ENCODE measurements around the gene ZMYND12. TPM values are rescaled to one million over a fixed set of nuclear protein-coding genes. Genes with fewer than 3 reads are reported as not detected.

Gene ZMYND12
- total and polyA plus RNA-seq, 2 of the 4 experiments (the other 2 are of a cell fraction), result under 0.01 to 0.03 TPM

- ATAC-seq (ENCODE audit: low read depth) (no peak), DNase-seq (no peak)
- no CpG with 5 or more reads among the region's 4 CpGs for WGBS, 2 experiments (ENCODE audit: extremely low coverage in 2 of 2, insufficient read length in 1 of 2)
- H4K5ac ChIP-seq (ENCODE audit: low read depth, low read length), result no peak overlapping the region
- no peaks in the 10 kb centered on the region for H3K9me3 ChIP-seq (ENCODE audit: control insufficient read depth, insufficient read depth, low read length)
- H3K18ac ChIP-seq (ENCODE audit: low read depth, low read length), result no peak overlapping the region
- no peak overlapping the region for H2BK15ac ChIP-seq (ENCODE audit: low read depth, low read length)
- dilution Hi-C loops (cut with HindIII; ENCODE audit: low sequenced_read_pairs, unreplicated experiment) (no loop called here), intact Hi-C loops (cut with micrococcal nuclease) (no loop called here), in situ Hi-C loops (cut with MboI; ENCODE audit: low sequenced_read_pairs) (no loop called here)
- H2AK9ac ChIP-seq (replicated peaks; ENCODE audit: low read depth, low read length, poor library complexity), result no peak overlapping the region
- H3K14ac ChIP-seq (replicated peaks; ENCODE audit: low read depth, low read length), result no peak overlapping the region
- H3K4ac ChIP-seq (ENCODE audit: low read depth, low read length), result no peak overlapping the region
- no peak overlapping the region for H3K56ac ChIP-seq (ENCODE audit: extremely low read depth, insufficient read depth, low read length)
- ChIA-PET CTCF (no interaction called here), POLR2A (ENCODE audit: unreplicated experiment) (no interaction called here)
- peaks cover 9% of the 10 kb centered on the region for H3K27me3 ChIP-seq (ENCODE audit: control insufficient read depth, insufficient read depth, low read length)
- no peak overlapping the region for H2AFZ ChIP-seq (replicated peaks; ENCODE audit: low read length, poor library complexity)
- H3K23ac ChIP-seq (ENCODE audit: low read depth, low read length), result no peak overlapping the region
- H4K91ac ChIP-seq (ENCODE audit: insufficient read depth, low read depth, low read length), result no peak overlapping the region
- no peaks in the 10 kb centered on the region for H3K4me1 ChIP-seq (ENCODE audit: control insufficient read depth, insufficient read depth, low read length)
- no peak overlapping the region for H2BK5ac ChIP-seq (ENCODE audit: low read depth, low read length, poor library complexity, severe bottlenecking)
- BruUV-seq (replicated peaks), result no TSS peak
- no peaks in the 10 kb centered on the region for H3K9me1 ChIP-seq (ENCODE audit: insufficient read depth, low read length)
- no peak overlapping the region for H2BK20ac ChIP-seq (ENCODE audit: low read depth, low read length)
- H3K79me1 ChIP-seq (ENCODE audit: low read depth in 1 of 2, low read length in 2 of 2), result no peaks in the 10 kb centered on the region
- no peaks in the 10 kb centered on the region for H3K36me3 ChIP-seq (ENCODE audit: control insufficient read depth, insufficient read depth, low read length)
- H2AK5ac ChIP-seq (ENCODE audit: low read depth, low read length), result no peak overlapping the region
- H2BK120ac ChIP-seq (ENCODE audit: low read depth, low read length), result no peak overlapping the region
- H3K4me2 ChIP-seq (ENCODE audit: low read depth, low read length), result no peak overlapping the region
- H3K4me3 ChIP-seq (ENCODE audit: insufficient read depth, low read depth, low read length), result no peak overlapping the region
- no peak overlapping the region for H4K8ac ChIP-seq (ENCODE audit: low read depth in 2 of 2, low read length in 2 of 2)
- H3K9ac ChIP-seq (ENCODE audit: low read depth, low read length), result no peak overlapping the region
- TF ChIP-seq MXI1 (IDR thresholded peaks at IDR 0.05; ENCODE audit: borderline replicate concordance, low read depth, low read length) (no peak), USF2 (IDR thresholded peaks at IDR 0.05; ENCODE audit: low read depth, low read length) (no peak), CHD1 (IDR thresholded peaks at IDR 0.05; ENCODE audit: low read depth, low read length) (no peak), NFE2L2 (IDR thresholded peaks at IDR 0.05; ENCODE audit: low read depth, low read length) (no peak), RAD21 (IDR thresholded peaks at IDR 0.05; ENCODE audit: low read length) (no peak), RCOR1 (IDR thresholded peaks at IDR 0.05; ENCODE audit: insufficient replicate concordance, low read length) (no peak), BHLHE40 (IDR thresholded peaks at IDR 0.05; ENCODE audit: low read depth, low read length) (no peak)
- TF ChIP-seq, protein P1, sequence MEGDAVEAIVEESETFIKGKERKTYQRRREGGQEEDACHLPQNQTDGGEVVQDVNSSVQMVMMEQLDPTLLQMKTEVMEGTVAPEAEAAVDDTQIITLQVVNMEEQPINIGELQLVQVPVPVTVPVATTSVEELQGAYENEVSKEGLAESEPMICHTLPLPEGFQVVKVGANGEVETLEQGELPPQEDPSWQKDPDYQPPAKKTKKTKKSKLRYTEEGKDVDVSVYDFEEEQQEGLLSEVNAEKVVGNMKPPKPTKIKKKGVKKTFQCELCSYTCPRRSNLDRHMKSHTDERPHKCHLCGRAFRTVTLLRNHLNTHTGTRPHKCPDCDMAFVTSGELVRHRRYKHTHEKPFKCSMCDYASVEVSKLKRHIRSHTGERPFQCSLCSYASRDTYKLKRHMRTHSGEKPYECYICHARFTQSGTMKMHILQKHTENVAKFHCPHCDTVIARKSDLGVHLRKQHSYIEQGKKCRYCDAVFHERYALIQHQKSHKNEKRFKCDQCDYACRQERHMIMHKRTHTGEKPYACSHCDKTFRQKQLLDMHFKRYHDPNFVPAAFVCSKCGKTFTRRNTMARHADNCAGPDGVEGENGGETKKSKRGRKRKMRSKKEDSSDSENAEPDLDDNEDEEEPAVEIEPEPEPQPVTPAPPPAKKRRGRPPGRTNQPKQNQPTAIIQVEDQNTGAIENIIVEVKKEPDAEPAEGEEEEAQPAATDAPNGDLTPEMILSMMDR (conservative IDR thresholded peaks at IDR 0.05; ENCODE audit: low read depth, low read length), result no peak
- H4K20me1 ChIP-seq (ENCODE audit: insufficient read depth, low read length), result no peaks in the 10 kb centered on the region
- no peak overlapping the region for H3K27ac ChIP-seq (ENCODE audit: insufficient read depth, low read length)
Measured at GRCh38 chr1:42427240-42427639, 28.6 kb downstream of the ZMYND12 start.

Measured in IMR-90 (cell line).